Fibroblast of skin of left quadriceps (primary cell): Measurements from ENCODE around the gene LRCH1.
A peak's percentile ranks its signal among the peaks of the same experiment; 100 is the strongest.

Experiments used
- DNase-seq, 2 experiments: peaks; one replicate each; pipeline ENCODE4 v3.0.0-alpha.2; 2013; ENCODE audit warnings: low read depth in 2 of 2

The LRCH1 gene

DNA sequence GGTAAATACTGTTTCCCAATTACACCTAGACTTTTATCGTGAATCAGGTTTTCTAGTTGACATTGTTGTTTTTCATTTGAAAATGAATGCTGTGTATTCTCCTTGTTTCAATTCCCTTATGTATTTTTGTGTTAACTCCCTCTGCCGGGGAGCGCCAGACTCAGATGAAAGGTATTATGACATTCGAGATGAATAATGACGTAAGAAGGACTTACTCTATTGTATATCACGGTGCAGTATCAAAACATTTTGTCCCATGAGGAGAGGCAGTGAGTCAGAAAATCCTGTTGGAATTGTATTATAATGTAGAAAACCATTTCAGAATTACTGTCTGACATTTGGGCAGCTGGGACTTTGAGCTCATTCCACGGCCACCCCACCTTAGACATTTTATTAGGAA is 61.6 kb downstream of the LRCH1 start:
- peak; percentile 22 to 29 for DNase-seq

DNA sequence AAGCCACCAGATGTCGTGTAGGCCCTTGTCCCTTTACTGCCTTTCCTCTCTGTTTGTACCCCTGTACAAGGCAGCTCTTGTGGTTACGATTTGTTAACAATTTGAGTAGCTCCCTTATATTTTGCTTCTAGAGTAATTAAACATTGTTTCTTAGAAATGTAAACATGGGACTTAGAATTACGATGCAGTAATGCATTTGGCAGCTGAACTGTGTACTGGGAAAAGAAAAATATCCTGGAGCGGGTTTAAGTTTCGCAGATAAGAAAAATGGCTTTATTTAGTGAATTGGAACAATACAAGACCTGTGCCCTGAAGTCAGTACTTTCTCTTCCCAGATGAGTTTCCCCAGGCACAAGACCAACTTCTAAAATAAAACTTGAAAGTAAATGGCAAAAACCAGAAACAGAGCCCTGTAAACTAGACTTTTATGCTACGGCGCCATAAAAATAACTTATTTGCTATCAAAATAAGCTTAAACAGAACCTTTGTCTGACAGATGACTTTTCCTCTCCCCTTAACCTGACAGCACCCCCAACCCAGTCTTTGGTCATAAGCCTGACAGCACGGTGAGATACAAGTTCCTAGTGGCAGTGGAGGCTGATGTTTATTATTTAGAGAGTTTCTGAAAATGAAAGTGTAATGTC is 63.0 kb downstream of the LRCH1 start:
- DNase-seq, result no peak

DNA sequence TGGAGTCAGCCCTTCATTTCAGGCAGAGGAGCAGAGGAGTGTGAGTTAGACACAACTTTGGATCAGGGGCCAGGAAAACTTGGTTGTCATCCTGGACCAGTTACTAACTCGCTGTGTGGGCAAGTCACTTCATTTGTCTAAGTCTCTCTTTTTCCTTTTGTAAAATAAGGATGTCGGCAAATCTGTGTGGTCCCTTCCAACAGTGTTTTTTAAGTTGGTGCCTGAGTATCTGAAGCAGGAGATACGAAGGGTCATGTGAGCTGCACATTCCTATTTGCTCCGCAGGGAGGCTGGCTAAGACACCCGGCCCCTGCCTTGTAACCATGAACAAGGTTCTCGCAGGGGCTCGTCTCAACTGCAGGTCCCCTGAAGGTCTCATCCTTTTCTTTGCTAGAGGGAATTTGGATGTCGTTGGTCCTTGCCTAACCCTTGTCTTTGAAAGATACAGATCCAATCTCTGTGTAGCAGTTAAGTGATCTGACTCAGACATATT is 64.3 kb downstream of the LRCH1 start:
- DNase-seq, result no peak

DNA sequence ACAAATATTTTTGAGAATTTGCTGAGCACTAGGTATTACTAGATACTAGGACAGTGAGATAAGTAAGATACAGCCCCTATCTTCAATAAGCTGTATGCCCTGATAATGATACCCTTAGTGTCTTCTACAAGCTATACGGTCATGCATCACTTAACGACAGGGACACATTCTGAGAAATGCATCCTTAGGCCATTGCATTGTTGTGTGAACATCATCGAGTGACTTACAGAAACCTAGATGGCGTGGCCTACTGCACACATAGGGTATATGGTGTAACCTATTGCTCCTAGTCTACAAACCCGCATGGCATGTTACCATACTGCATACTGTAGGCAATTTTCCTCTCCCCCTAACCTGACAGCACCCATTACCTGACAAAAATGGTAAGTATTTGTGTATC is 64.9 kb downstream of the LRCH1 start:
- no peak for DNase-seq

DNA sequence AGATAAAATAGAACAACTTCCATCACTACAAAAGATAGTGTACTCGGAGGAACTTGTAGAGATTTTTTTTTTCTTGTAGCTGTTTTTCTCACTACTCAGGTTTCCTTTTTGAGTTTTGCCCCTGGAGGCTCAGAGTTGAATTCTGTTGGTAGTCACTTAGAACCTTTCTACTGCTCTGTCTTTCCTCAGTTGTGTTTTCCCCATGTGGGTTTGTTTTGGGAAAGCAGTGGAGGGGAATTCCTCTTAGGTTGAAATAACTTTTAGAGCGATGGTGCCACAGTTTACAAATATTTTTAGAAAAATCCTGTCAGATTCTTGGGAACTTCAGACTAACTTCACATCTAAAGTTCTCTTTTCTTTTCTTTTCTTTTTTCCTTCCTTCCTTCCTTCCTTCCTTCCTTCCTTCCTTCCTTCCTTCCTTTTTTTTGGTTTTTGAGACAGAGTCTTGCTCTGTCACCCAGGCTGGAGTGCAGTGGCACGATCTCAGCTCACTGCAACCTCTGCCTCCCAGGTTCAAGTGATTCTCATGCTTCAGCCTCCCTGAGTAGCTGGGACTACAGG is 65.8 kb downstream of the LRCH1 start:
- DNase-seq, result no peak

DNA sequence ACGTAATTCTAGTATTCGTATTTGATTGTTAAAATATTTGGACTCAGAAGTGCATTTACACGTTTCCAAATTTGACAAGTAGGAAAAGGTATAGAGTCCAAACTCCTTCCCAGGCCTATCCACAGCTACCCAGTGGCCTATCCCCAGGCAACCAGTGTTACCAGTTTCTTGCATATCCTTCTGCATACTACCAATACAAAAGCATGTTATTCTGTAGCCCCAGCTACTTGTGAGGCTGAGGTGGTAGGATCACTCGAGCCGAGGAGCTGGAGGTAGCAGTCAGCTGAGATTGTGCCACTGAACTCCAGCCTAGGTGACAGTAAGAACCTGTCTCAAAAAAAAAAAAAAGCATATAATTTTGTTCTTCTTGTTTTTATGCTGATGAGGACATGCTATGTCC is 67.1 kb downstream of the LRCH1 start:
- DNase-seq, result no peak

DNA sequence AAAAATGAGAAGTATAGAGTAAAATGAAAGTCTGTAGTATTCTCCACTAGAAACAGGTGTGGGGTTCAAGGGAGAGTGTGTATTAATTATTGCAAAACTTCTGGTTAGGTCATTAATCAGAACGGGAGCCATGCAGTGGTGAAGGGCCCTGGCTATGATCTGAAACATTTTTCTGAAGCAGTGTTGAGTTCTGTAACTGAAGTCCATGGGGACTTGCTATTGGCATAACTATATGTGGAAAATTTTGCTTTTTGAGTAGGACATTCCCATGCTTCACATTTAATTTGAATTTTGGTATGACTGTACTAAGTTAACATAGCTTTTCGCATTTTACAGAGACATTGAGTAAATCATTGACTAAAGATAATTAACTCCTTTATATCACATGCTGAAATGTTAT is 67.5 kb downstream of the LRCH1 start:
- no peak for DNase-seq

DNA sequence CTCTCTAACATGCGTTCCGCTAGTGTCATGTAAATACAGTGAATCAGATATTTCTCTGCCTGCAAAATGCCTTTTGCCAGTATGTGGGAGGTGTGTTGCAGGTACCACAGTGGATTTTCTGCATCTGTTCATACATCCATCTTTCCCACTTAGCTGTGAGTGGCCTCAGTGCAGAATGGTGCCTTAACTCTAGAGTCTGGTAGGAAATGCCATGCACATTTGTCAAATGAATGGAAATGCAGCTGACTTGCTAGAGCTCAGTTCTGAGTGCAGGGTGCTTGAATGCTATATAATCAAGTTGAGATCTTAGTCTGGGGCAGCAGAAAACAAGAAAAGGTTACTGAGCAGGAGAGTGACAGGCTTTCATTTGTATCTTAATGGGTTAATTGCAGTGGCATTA is 68.2 kb downstream of the LRCH1 start:
- DNase-seq, result no peak

DNA sequence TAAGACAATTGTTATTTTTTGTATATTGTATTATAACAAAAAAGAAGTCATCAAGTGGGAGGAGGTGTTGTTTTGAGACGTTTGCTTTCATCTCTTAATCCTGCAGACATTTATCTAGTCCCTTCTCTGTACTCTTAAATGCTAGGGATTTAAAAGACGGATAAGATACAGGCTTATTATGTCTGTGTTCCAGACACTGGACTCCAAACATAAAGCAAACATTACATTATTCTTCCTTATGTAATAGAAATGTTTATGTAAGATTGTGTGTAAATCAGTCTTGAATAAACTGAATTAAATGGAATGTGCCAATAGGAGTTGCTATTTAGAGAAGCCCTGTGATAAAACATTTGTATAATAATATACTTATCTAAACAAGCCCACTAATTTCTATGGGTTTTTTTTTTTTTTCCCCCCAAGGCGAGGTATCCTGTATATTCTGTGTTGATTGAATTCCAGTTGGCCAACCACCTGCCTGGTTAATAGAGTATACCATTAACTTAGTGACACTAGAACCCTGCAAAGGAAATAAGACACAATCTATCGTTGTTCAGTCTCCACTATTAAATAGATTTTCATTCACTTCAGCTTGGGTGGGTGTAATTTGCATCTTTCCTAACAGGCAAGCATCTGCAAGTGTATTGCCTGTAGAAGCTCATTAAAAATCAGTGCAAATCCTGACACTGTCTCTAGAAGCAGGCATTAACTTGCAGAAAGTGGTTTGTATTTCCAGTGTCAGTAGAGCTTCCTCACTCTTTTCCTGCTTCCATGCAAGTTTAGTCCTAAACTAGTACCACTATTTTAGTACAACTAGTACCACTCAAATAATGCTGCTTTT is 69.0 kb downstream of the LRCH1 start:
- no peak for DNase-seq

DNA sequence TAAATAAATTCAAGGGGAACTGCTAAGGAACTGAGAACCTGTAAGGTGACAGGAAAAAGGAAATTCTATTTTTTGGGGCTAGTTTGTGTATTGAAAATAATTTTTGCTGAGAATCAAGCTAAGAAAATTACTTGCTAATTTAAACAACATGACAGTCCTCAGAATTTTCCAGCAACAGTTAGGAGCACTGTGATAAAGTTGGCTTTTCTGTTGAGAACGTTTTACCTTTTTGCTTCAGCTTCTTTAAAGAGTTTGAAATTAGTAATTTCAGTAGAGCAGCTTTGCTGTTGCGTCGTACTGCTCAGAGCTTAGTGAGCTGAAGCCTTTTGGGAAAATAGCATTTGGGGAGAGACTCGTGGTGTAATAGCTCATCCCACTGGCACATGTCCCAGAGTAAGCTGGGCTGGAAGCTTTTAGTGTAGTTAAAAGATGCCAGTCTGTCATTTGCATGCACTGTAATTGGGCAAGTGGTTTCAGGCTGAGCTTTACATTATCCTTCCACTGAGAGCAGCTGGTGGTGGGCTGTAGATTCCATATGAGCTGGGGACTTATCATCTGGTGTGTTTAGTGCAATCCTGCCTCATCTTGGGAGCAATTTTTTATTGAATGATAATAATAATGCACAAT is 69.8 kb downstream of the LRCH1 start:
- peak; percentile 68 to 71 for DNase-seq

DNA sequence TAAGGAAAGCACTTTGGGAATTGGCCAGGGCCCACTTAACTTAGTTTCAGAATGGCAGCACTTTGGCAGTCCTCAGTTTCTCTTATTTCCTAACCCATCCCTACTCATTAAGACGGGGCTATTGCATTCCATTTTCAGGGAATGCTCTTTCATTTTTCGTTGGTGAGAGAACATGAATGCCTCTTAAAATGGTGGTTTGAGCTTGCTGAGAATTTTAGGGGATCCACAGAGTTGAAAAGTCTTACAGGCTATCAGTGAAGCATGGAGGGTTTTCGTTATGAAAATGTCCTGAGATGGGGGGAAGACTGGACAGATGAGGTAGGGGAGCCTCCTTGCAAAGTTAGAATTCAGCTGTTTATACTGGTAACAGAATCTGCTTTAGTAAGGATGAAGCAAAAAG is 71.4 kb downstream of the LRCH1 start:
- no peak for DNase-seq

DNA sequence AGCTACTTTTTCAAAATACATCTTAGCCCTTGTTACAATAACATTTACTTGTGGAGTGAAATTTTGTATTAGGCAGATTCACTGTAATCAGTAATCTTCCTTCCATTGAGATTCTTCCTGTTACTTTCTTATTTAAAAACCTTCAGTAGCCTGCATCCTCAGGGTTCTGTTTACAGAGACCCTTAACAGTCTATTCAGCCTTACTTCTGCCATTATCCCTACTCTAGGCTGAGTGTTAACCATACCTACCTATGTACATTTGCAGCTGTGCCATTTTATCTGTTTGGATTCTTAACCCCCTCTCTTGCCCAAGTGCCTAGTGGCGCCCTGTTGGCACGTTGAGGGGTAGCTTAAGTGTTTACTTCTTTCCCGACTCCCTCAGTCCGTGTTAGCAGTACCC is 71.9 kb downstream of the LRCH1 start:
- DNase-seq, result no peak

DNA sequence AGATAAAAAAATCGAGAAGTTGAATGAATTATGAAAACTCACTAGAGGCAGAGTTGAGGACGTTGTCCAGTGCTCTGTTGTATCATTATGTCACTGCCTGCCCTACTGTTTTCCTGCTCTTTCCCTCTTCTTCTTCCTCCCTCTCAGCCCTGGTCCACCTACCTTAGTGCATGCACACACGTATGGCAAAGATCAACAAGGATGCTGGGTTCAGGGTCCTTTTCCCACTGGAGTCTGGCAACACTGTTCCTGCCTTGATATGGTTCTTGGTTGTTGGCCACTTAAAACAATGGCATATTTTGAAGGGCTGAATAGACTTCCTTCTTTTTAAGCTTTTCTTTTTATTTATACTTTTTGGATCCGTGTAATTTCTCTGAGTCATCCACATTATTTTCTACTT is 74.5 kb downstream of the LRCH1 start:
- no peak for DNase-seq

DNA sequence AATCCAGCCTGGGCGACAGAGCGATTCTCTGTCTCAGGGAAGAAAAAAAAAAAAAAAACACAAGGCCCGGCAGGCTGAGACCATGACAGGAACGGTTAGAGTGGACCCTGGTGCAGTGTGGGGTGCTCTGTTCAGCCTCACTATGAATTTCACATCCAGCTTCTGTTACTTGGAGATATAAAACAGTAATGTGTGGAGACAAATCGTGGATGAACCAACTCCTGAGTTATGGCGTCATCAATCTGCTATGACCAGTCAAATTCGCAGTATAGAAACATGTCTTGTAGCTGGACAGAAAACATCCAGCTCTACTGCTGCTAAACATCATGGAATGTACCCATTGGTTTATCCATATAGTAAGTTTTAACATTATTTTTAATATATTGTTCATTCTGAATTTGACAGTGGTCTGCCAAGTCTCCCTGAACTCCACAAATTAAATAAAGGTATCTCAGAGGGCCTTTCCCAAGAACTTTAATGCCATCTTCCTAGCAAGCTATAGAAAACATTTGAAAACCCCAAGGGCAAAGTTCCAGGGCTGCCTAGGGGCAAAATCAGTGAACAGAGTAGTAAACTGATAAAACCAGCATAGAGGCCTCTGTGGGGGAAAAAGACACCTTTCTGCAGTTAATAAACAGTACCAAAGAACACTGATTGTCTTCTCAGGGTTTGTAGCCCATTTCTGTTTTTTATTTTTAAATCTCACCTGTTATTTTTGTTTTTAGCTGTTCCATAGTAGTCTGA is 75.8 kb downstream of the LRCH1 start:
- DNase-seq, result no peak

DNA sequence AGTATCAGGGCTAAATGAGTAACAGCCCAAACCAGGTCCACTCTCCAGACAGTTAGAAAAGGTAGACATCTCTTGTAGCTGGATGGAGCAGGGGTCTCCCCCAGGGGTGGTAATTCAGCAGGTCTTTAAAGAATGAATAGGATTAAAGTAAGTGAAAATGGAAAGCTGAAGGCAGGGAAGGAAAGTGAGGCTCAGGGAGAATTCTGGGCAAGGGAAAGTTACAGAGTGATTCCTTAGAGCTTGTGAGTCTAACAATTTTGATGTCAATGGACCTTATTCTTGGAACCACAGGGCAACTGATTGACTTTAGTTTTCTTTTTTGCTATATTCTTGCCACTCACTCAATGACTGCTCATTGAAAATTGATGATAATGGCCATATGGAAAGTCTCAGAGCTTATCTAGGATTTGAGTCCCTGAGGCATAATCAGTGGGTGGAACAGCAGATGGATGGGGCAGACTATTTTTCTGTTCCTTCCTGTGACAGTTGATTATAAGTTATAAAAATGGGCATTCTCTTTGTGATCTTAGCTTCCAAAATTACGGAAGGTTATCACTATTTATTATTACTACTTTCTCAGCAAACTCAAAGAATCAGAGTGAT is 76.9 kb downstream of the LRCH1 start:
- DNase-seq, result no peak

DNA sequence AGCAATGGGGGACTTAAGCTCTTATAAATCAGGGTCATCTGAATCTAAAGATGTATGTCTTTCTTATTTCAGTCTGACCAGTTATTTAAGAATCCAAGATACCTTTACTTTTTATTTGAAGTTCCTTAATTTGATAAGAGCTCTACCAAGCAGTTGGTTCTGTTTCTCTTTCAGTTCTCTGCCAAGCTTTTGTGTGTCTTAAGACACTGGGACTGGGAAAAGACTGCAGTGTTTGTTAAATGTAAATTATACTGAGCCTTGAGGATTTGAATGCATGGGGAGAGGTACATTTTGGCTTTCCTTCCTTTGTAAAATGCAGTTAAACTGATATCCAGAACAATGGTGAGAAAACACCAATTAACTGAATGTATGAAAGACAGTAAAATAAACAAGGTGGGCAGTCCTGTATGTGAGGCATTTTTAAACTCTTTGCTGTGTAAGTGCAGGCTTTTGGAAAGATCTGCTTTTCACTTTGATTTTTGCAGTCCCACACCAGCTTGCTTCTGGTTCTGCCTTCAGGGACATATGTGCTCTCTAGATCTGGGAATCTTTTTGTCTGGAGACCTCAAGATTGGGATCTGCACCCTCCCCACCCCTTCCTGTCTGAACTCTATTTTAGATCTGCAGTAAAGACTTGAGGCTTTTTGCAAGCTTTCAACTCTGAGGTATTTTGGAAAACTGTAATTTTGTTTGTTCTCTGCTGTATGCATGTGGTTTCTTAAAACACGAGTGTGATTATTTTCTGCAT is 77.6 kb downstream of the LRCH1 start:
- DNase-seq, result no peak

DNA sequence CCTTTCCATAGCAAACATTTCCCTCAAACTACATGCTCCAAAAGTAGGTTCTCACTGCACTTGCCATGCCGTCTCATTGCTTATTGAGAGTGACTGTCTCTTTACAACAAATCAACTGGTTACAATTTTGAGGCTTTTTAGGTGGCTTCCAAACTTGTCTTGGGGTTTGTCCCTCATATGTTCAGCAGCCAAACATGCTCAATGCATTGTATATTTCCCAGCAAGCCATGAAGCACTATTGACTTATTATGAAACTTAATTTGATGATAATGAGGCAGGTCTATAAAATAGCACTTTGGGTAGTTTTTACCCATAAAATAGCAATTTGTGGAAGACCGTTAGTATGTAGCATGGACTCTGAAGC is 78.2 kb downstream of the LRCH1 start:
- DNase-seq, result no peak

DNA sequence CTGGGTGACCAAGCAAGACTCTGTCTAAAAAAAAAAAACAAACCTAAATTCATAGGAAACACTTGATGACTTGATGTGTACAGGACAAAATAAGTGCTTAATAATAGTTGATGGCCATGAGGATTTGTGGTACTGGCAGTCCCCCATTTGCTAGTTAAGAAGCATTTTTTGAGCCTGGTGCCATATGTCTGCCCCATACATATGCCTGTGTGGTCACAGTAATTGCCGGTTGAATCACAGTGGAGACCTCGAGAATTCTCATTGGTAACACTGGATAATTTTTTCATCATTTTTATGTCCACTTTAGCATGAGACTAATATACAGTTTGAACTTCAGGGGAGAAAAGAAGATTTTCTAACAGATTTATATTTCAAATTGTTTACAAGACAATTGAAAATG is 79.2 kb downstream of the LRCH1 start:
- DNase-seq, result no peak

DNA sequence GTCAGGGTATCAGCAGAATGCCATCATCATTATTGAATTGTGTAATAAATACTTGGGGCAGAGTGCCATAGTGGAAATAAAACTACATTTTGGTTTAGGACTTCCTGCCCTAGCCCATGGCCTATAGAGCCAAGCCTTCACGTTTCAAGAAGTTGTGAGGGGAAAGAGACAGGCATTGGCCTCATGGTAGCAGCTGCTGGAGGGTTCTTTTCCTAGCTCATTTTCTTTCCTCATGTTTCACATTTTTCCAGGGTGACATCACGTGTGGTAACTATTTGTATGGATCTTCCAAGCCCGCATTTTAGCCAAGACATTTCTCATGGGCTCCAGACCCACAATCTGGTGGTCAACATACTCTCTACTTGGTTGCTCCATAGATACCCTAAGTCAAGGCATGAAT is 80.4 kb downstream of the LRCH1 start:
- peak; percentile 80 for DNase-seq

DNA sequence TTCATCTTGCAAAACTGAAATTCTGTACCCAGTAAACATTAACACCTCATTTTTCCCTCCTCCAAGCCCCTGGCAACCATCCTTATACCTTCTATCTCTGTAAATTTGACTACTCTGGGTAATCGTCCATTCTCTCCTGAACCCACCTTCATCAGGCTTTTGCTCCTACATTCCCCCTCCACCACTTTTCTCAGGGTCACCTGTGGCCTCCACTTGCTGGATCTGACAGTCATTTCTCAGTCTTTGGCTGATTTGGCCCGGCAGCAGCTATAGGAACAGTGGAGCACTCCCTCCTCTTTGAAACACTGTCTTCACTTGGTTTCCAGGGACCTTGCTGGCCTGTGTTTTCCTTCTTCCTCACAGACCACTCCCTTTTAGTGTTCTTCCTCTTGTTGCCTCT is 83.5 kb downstream of the LRCH1 start:
- no peak for DNase-seq

DNA sequence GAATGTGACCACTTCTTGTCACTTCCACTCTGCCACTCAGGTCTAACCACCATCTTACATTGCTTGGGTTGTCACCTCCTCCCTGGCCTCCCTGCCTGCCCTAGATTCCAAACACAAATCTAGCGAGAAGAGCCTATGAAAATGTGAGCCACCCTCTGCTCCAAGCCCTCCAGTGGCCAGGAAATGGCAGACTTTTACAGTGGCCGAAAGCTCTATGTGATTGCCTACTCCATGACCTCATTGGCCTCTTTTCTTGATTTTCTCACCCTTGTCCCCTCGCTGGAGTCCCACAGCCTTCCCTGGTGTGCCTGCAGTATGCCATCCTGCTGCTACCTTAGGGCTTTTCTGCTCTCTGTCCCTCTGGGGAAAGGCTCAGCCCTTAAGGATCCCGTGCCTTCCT is 84.2 kb downstream of the LRCH1 start:
- DNase-seq, result no peak
